Measurements from ENCODE around the gene EPHB1.

Gene EPHB1

GRCh38 chr3:134881305-134881704, 86.2 kb downstream of the EPHB1 start:
- no peak for DNase-seq (ENCODE audit: low read depth in 3 of 3)

- no peak for DNase-seq (ENCODE audit: low read depth in 3 of 3)
Measured at GRCh38 chr3:134883697-134884385, 88.8 kb downstream of the EPHB1 start.

GRCh38 chr3:134885877-134886621, 91.0 kb downstream of the EPHB1 start:
- no peak for DNase-seq (ENCODE audit: low read depth in 3 of 3)

GRCh38 chr3:134886991-134887390, 91.9 kb downstream of the EPHB1 start:
- no peak for DNase-seq (ENCODE audit: low read depth in 3 of 3)

GRCh38 chr3:134887536-134887935, 92.5 kb downstream of the EPHB1 start:
- no peak for DNase-seq (ENCODE audit: low read depth in 3 of 3)

- no peak for DNase-seq (ENCODE audit: low read depth in 3 of 3)
Measured at GRCh38 chr3:134892326-134892725, 97.3 kb downstream of the EPHB1 start.

GRCh38 chr3:134892761-134893160, 97.7 kb downstream of the EPHB1 start:
- no peak for DNase-seq (ENCODE audit: low read depth in 3 of 3)

GRCh38 chr3:134894533-134894932, 99.5 kb downstream of the EPHB1 start:
- no peak for DNase-seq (ENCODE audit: low read depth in 3 of 3)

GRCh38 chr3:134895181-134895580, 100.1 kb downstream of the EPHB1 start:
- no peak for DNase-seq (ENCODE audit: low read depth in 3 of 3)

GRCh38 chr3:134896141-134896540, 101.1 kb downstream of the EPHB1 start:
- DNase-seq (ENCODE audit: low read depth in 3 of 3) = no peak

- DNase-seq (ENCODE audit: low read depth in 3 of 3) = no peak
Measured at GRCh38 chr3:134896696-134897095, 101.6 kb downstream of the EPHB1 start.

- no peak for DNase-seq (ENCODE audit: low read depth in 3 of 3)
Measured at GRCh38 chr3:134897391-134898141, 102.5 kb downstream of the EPHB1 start.

- no peak for DNase-seq (ENCODE audit: low read depth in 3 of 3)
Measured at GRCh38 chr3:134898181-134898754, 103.2 kb downstream of the EPHB1 start.

GRCh38 chr3:134899786-134900185, 104.7 kb downstream of the EPHB1 start:
- DNase-seq (ENCODE audit: low read depth in 3 of 3) = no peak

- no peak for DNase-seq (ENCODE audit: low read depth in 3 of 3)
Measured at GRCh38 chr3:134900482-134900881, 105.4 kb downstream of the EPHB1 start.

- no peak for DNase-seq (ENCODE audit: low read depth in 3 of 3)
Measured at GRCh38 chr3:134901461-134901860, 106.4 kb downstream of the EPHB1 start.

GRCh38 chr3:134903837-134904236, 108.8 kb downstream of the EPHB1 start:
- no peak for DNase-seq (ENCODE audit: low read depth in 3 of 3)

- peak in 2 of 3 donors; percentile 11 to 20 for DNase-seq (ENCODE audit: low read depth in 3 of 3)
Measured at GRCh38 chr3:134904241-134904771, 109.2 kb downstream of the EPHB1 start.

- no peak for DNase-seq (ENCODE audit: low read depth in 3 of 3)
Measured at GRCh38 chr3:134904776-134905646, 110.0 kb downstream of the EPHB1 start.

GRCh38 chr3:134905647-134905935, 110.5 kb downstream of the EPHB1 start:
- DNase-seq (ENCODE audit: low read depth in 3 of 3) = no peak

- no peak for DNase-seq (ENCODE audit: low read depth in 3 of 3)
Measured at GRCh38 chr3:134908271-134908670, 113.2 kb downstream of the EPHB1 start.
